NCI-H1436 treated with DMSO at 0.1 percent for 48 hours (cell line): ENCODE results near the gene PSMC5.

ENCODE experiments used
- DNase-seq: peaks from one replicate; lab custom pipeline; 2025; lab: John Stamatoyannopoulos, UW

Gene PSMC5

GRCh38 chr17:63820963-63821561 lies 6.2 kb upstream of the PSMC5 start:
- DNase-seq = no peak

- DNase-seq = no peak
Measured at GRCh38 chr17:63821804-63822203, 5.4 kb upstream of the PSMC5 start.

- no peak for DNase-seq
Measured at GRCh38 chr17:63822537-63822936, 4.7 kb upstream of the PSMC5 start.

DNA sequence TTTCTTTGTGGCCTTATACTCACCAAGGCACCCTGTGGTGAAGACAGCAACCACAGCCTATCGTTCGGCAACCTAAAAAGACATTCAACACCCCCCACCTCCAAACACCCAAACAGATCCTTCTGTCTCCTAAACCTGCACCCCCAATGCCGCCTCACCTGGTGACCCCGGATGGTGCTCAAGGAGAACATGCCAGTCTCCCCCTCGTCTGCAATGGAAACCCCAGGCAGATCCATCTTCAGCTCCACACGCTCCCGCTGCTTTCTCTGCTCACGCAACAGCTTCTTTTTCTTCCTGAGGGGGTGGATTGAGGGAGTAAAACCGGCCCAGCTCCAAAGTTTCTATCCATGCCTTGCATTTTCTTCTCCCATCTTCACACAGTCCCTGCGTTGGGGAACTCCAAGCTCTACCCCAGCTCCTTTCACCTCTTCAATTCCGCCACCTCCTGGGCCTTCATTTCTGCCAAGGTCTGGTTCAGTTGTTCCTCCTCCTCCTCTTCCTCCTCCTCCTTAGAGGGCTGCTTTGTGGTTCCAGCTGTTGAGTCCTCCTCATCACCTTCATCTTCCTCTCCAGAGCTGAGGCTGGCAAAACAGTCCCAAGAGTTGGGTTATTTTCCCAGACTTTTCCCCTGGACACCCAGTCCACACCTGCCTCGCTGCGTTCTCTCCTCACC lies 3.4 kb upstream of the PSMC5 start:
- no peak for DNase-seq

DNA sequence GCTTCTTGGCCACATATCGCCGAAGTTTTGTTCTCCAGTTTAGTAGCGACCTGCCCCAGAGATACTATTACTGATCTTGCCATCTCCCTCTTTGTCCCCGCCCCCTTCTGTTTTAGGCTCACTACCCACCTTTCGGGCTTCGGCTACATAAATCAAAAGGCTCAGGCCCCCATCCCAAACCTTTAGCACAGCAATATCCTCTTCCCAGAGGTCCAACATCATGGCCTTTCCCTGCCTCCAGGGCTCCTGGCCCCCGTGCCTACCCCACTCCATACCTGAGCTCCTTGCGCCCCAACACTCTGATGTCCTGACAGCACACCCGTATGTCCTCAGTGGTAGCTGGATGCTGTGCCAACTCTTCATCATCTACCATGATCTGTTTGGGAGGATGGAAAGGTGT lies 2.9 kb upstream of the PSMC5 start:
- DNase-seq = no peak

DNA sequence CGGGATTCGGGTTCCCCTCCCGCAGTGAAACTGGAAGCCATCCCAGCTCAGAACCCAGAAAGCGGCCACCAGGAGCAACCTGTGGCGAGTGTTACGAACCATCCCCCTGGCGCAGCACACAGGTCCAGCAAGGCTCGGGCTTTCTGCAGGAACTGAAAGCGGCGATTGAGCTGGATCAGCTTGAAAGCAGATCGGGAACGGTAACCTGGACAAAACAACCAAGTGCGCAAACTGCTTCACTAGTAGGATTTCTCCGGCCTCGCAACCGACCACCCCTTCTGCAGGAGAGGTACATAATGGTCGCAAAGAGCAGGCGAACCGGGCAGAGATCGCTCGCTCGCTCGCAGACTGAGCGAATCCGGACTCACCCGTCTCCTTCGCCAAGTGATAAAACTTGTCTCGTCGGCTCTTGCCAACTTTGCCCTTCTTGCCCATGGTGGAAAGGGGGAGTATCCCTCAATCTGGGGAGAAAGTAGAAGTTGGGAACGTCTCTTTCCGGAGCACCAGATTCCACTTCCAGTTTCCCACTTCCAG lies 696 bp upstream of the PSMC5 start:
- DNase-seq = no peak

DNA sequence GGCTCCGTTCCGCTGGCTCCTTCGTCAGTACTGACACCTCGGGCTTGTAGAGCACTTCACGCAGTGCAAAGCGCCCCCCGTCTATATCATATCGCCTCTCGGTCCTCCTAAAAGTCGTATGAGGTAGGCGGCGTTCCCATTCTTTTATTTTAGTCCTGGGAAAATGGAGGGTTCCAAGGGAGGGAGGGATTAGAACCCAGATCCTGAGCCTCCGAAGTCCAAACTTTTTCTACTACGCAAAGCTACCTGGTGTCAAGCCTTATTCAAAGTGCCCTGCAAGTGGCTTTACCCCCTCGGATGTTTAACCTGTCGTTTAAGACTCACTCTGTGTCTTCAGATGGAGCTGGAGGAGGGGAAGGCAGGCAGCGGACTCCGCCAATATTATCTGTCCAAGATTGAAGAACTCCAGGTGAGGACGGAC lies 580 bp downstream of the PSMC5 start:
- DNase-seq = no peak

GRCh38 chr17:63828936-63829335 lies 1.7 kb downstream of the PSMC5 start:
- DNase-seq = no peak

DNA sequence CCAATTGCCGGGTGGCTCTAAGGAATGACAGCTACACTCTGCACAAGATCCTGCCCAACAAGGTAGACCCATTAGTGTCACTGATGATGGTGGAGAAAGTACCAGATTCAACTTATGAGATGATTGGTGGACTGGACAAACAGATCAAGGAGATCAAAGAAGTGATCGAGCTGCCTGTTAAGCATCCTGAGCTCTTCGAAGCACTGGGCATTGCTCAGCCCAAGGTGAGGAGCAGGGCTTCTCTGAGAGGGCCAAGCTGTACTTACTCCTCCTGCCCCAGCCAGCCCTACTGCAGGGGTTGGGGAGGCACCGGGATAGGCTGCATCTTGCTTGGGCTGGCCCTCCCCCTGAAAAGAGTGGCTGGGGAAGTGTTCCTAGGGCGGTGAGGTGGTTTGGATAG lies 3.0 kb downstream of the PSMC5 start:
- DNase-seq = no peak

DNA sequence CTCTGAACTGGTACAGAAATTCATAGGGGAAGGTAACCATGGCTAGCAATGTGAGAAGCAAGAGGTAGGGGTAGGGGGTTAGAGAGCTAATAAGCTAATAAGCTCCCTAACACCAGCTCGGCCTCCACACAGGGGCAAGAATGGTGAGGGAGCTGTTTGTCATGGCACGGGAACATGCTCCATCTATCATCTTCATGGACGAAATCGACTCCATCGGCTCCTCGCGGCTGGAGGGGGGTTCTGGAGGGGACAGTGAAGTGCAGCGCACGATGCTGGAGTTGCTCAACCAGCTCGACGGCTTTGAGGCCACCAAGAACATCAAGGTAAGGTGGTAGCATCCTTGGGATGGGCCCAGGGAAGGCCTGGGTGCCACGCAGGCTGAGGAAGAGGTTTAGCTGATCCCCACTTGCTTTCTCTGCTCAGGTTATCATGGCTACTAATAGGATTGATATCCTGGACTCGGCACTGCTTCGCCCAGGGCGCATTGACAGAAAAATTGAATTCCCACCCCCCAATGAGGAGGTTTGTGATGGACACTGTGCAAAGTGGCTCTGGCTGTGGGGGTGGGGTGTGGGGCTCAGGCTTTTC lies 3.8 kb downstream of the PSMC5 start:
- DNase-seq = no peak

GRCh38 chr17:63831505-63831904 lies 4.3 kb downstream of the PSMC5 start:
- no peak for DNase-seq

GRCh38 chr17:63832014-63832413 lies 4.8 kb downstream of the PSMC5 start:
- DNase-seq = no peak

DNA sequence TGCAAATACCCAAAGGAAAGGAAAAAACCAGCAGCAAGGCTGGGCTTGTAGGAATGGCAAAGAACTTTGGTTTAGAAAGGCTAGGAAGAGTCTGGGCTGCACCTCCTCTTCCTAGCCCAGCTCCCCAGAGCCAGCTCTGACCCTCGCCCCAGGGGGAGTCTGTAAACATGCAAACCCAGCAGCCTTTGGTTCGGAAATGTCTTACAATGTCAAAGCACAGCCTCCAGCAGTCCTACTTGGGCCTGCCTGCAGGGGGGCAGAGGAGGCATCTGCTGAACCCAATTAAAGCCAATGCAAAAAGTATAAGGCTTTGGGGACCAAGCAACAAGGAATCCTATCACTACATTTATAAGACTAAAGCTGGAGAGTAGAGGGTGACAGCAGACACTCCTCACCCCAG lies 5.2 kb downstream of the PSMC5 start:
- no peak for DNase-seq

DNA sequence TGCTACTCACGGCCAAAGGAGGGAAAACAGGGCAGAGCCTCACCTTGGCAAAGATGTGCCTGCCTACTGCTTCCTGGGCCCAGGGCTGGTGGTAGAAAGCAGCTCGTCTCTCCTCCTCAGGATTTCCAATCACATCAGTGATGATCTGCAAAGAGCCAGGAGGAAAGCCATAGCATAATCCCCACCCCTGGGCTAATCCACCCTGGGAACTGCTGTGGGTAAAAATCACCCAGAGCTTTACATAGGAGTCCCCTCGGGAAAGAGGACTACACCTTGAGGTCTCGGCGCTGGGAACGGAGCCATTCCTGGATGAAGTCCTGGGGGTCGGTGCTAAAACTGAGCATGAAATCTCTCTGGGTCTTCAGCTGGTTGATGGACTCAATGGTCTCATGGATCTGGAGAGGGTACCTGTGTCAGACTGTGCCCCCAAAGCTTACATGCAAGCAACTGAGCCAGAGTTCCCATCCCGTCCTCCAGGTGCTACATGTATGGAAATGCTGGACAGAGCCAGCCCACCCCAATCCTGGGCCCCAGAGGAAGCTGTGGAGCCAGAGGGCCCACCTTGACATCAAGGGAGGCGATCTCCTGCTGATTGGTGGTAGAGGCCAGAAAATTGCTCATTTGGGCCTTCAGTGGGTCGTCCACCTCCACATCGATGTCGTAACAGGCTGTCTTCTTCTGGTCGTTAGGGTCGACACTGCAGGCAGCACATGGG lies 6.0 kb downstream of the PSMC5 start:
- DNase-seq = no peak

DNA sequence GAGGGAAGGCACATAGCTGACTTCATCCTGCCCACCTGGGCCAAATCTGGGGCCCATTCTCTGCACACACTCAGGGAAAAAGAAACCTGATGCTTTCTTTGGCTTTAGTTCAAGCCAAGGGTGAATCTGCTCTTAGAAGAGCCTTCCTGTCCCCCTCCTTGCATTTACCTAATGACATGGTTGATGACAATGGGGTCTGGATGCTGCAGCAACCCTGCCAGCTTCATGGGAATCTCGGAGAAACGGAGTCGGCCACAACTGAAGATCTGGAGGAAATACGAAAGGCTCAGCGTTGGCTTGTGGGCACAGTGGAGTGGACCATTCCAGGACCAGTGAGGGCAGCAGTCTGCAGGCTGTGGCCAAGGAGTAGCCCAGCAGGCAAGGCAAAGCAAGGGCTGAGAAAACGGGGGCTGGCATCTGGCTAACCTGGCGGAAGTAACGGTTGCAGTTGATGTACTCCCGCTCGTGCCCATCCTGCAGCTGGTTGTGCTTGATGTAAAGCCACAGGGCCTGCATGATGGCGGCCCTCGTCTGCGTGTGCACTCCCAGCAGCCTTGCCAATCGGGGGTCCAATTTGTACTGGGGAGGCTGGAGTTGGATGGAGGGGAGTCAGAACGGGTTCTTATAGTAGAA lies 6.6 kb downstream of the PSMC5 start:
- no peak for DNase-seq

GRCh38 chr17:63834431-63835166 lies 7.4 kb downstream of the PSMC5 start:
- DNase-seq = no peak

DNA sequence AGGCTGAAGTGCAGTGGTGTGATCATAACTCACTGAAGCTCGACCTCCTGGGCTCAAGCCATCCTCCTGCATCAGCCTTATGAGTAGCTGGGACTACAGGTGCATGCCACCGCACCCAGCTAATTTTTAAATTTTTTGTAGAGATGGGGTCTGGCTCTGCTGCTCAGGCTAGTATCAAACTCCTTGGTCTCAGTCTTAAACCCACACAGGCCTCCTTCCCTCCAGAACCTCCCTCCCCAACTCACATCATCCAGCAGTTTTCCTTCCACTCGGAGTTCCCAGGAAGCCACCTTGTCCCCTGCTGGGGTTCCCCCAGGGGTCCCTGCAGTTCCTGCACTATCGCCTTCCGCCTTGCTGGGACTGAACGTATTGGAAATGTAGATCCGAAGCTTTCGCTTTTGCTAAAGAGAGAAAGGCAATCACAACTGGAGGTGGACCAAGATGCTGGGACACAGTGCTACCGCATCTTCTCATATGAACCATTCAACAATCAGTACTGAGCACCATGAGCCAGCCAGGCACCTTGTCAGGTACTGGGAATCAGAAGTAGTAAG lies 8.0 kb downstream of the PSMC5 start:
- DNase-seq = no peak

DNA sequence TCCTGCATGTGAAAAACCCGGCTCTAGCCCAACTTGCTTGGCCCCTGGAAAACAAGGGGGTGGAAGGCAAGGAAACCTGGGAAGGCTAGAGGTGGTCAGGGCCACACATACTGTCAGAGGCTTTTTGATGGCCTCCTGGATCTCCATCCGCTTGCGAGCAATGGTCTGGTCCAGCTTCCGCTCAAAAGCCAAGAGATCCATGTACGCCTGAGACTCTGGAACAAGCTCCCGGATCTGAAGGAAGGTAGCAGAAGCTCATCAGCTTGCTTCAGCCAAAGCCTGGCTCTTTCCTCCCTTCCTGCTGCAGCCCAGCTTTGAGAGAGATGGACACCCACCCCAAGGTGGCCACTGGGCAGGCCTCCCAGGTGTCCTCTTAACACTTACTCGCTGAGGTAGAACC lies 9.6 kb downstream of the PSMC5 start:
- DNase-seq = no peak

- no peak for DNase-seq
Measured at GRCh38 chr17:63837480-63837879, 10.2 kb downstream of the PSMC5 start.

DNA sequence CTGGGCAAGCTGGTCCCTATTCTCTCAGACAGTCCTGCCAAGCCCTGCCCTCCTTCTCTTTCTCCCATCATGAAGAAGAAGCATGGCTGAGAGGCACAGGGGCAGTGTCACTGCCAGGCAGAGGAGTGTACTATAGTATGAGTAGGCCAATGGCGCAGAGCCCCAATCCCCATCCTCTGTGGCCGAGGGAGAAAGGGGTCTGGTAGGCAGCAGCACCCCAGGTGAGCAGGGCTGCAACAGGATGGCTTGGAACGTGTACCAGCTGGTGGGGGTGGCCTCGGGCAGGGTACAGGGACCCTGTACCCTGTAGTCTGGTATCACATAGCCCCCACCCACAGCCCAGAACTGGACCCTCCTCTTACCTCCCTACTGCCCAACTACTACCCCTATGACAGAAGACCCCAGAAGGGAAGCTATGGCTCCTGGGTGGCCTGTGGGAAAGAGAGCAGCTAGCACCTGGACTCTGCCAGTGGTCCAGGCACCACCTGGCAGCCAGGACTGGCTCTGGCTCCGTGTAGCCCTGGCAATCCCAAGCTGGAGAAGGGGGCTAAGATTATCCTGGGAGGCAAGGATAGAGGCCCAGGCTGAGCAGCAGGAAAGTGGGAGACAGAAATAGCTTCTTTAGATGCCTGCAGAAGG lies 10.8 kb downstream of the PSMC5 start:
- no peak for DNase-seq

GRCh38 chr17:63838631-63839171 lies 11.5 kb downstream of the PSMC5 start:
- DNase-seq = no peak
